Fibroblast of the aortic adventitia (primary cell): ENCODE results near the gene ANLN. TPM values are rescaled to one million over a fixed set of nuclear protein-coding genes. Genes with fewer than 3 reads are reported as not detected.
A peak's percentile ranks its signal among the peaks of the same experiment; 100 is the strongest.
"Not testable (repeated sequence)": the region's sequence is repeated elsewhere in the genome, so short reads cannot be mapped to it uniquely, and the experiment has no call there.

ENCODE experiments used
- DNase-seq: peaks from one replicate; pipeline ENCODE4 v3.0.0-alpha.2; 2010; ENCODE audit warnings: low read depth
- H3K4me3 ChIP-seq: 2 replicates; pipeline ENCODE4 v1.5.1; 2011; ENCODE audit warnings: low read depth, mild to moderate bottlenecking, control low read depth, low read length, moderate library complexity
- total RNA-seq: library from RNA; depleted of rRNA; stranded (reverse); fragments of >200 nt; gene quantifications from 2 replicates; pipeline ENCODE4 v1.2.3, GENCODE V29; 2012; ENCODE audit warnings: low replicate concordance
- TF ChIP-seq, protein P1 (sequence below): IDR thresholded peaks from 2 replicates; pipeline ENCODE4 v1.5.1; 2011; ENCODE audit warnings: mild to moderate bottlenecking, low read length, control low read depth, inconsistent platforms; ENCODE audit not compliant: insufficient read depth

The ANLN gene
- total RNA-seq, 1 donor: 171 TPM

DNA sequence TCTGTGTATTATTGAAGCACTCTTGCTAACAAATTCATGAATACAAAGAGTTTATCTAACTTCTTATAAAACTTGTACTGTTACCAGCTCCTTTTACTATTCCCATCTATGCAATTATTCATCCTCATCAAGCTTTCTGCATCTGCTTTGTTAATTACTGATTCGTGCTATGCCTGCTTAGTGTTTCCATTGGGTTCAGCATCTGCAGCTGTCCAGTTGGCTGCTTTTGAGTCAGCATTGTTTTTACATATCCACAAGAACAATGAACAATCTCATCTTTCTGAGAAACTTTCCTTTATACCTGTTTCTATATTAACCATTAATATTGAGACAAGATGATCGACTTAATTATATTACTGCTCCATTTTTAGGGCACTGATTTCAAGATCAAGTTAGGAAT is 19.6 kb upstream of the ANLN start:
- DNase-seq: no peak
- H3K4me3 ChIP-seq: no peak overlapping the region
- TF ChIP-seq, protein P1, sequence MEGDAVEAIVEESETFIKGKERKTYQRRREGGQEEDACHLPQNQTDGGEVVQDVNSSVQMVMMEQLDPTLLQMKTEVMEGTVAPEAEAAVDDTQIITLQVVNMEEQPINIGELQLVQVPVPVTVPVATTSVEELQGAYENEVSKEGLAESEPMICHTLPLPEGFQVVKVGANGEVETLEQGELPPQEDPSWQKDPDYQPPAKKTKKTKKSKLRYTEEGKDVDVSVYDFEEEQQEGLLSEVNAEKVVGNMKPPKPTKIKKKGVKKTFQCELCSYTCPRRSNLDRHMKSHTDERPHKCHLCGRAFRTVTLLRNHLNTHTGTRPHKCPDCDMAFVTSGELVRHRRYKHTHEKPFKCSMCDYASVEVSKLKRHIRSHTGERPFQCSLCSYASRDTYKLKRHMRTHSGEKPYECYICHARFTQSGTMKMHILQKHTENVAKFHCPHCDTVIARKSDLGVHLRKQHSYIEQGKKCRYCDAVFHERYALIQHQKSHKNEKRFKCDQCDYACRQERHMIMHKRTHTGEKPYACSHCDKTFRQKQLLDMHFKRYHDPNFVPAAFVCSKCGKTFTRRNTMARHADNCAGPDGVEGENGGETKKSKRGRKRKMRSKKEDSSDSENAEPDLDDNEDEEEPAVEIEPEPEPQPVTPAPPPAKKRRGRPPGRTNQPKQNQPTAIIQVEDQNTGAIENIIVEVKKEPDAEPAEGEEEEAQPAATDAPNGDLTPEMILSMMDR: no peak

DNA sequence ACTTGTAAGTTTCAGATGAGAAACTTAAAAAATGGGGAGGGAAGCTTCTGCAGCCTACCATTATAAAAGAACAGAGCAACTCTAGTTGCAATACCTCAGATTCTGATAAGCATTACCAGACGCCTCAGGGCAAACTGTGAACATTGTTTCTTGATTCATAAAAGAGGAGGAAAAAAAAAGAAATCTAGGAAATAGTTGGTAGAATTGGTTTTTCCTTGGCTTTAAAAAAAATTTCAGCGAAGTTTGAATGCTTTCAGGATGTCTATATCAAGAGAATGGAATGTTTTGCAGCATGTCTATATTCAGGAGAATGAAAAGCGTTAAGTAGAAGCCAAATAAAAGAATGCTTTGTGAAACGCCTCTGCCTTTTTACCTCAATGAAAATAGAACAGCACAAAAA is 17.5 kb upstream of the ANLN start:
- TF ChIP-seq, protein P1: no peak
- DNase-seq: peak; percentile 38
- no peak overlapping the region for H3K4me3 ChIP-seq

DNA sequence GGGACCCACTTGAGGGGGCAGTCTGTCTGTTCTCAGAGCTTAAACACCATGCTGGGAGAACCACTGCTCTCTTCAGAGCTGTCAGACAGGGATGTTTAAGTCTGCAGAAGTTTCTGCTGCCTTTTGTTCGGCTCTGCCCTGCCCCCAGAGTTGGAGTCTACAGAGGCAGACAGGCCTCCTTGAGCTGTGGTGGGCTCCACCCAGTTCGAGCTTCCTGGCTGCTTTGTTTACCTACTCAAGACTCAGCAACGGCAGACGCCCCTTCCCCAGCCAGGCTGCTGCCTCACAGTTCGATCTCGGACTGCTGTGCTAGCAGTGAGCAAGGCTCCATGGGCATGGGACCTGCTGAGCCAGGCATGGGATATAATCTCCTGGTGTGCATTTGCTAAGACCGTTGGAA is 11.1 kb upstream of the ANLN start:
- DNase-seq: not testable (repeated sequence)

DNA sequence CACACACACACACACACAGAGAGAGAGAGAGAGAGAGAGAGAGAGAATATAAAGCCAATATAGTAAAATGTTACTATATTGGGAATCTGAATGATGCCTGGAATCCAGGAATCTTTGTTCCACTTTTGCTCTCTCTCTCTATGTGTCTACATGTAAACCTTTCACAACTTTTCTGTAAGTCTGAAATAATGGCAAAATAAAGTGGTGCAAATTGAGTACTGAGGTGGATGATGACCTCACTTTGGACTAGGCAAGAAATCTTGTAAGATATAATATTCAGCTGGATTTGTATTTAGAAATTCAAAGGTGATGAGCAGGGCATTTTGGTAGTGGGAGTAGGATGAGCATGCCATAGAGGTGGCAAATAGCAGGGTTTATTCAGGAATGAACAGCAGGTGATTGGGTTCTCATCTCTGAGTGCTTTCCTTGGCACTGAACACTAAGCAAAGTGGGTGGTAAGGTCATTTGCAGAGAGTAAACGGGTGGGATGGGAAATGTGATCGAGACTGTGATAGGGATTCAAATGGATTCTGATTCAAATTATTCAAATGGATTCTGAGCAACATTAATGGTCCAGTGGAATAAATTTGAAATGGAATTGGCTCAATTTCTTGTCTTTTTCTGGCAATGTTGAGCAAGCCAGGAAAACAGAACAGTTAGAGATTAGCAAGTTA is 9.7 kb upstream of the ANLN start:
- DNase-seq: no peak
- TF ChIP-seq, protein P1: no peak
- no peak overlapping the region for H3K4me3 ChIP-seq

More for the DNA sequence above, 11.1 kb upstream of the ANLN start:
- H3K4me3 ChIP-seq: not testable (repeated sequence)

DNA sequence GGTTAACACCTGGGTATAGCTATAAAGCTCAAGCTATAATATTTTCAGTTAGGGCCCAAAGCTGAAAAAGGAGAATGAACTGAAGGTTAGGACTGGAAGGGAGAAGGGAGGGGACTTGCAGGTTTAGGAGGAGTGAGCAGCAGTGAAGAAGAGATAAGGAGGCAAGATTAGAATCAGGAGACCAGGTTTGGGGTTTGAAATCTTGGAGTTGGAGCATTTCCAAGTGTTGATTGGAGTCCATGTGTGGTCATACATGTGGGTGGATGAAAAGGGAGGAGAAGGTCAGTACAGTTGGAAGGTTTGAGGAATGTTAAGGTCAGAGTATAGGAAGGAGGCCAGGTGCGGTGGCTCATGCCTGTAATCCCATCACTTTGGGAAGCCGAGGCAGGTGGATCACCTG is 8.6 kb upstream of the ANLN start:
- H3K4me3 ChIP-seq: no peak overlapping the region
- TF ChIP-seq, protein P1: no peak
- no peak for DNase-seq

DNA sequence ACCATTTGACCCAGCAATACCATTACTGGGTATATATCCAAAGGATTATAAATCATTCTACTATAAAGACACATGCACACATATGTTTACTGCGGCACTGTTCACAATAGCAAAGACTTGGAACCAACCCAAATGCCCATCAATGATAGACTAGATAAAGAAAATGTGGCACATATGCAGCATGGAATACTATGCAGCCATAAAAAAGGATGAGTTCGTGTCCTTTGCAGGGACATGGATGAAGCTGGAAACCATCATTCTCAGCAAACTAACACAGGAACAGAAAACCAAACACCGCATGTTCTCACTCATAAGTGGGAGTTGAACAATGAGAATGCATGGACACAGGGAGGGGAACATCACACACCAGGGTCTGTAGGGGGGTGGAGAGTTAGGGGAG is 6.4 kb upstream of the ANLN start:
- DNase-seq, H3K4me3 ChIP-seq: not testable (repeated sequence)

DNA sequence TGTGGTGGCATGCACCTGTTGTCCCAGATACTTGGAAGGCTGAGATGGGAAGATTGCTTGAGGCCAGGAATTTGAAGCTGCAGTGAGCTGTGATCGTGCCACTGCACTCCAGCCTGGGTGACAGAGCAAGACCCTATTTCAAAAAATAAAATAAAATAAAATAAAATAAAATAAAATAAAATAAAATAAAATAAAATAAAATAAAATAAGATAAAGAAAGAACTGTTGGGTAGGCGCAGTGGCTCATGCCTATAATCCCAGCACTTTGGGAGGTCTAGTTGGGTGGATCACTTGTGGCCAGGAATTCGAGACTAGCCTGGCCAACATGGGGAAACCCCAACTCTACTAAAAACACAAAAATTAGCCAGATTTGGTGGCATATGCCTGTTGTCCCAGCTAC is 4.0 kb upstream of the ANLN start:
- not testable (repeated sequence) for H3K4me3 ChIP-seq, DNase-seq

DNA sequence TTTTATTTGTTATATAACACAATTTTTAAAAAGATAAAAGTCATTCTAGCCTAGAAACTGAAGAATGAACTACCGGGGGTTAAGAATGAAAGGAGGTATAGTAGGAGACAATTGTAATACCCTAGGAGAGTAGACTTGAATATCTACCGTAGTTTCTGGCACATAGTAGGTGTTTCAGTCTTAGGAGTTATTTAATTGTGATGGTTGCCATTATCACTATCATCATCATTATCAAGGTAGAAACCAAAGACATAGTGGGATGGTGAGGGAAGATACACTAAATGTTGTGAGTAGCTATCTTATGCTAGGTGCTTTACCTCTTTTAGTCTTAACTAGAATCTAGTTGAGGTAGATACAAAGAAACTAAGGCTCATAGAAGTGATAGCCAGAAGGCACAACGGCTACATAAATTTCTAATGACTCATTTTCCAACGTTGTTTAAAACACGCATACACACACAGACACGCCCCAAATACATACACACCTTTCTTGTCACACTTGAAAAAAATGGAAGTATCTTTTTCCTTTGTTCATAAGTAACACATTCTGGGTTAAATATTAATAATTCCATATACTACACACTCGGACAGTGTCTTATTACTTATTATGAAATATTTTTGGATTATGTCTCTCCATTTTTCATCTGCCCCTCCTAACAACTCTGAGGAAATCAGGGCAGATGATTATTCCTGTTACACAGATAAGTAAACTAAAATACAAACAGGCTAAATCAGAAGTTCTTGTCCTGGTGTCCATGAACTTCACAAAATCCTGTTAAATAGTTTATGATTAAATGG is 2.0 kb upstream of the ANLN start:
- no peak for DNase-seq
- TF ChIP-seq, protein P1: no peak
- no peak overlapping the region for H3K4me3 ChIP-seq
